Trophoblast cell (in vitro differentiated cells and primary cell): ENCODE results near the gene CCDC57.
"Not testable (repeated sequence)": the region's sequence is repeated elsewhere in the genome, so short reads cannot be mapped to it uniquely, and the experiment has no call there.

Source experiments
- DNase-seq, 2 donors: peaks; one replicate each; pipeline ENCODE4 v3.0.0-alpha.2; 2016
- H2AFZ ChIP-seq: 2 replicates; pipeline ENCODE4 v1.6.1; 2013; ENCODE audit warnings: low read length, moderate library complexity, mild to moderate bottlenecking; ENCODE audit not compliant: insufficient read depth, poor library complexity
- H2AK5ac ChIP-seq: 2 replicates; pipeline ENCODE4 v1.6.1; 2013; ENCODE audit warnings: mild to moderate bottlenecking, low read length
- H2BK120ac ChIP-seq: 2 replicates; pipeline ENCODE4 v1.6.1; 2013; ENCODE audit warnings: low read length, mild to moderate bottlenecking, moderate library complexity; ENCODE audit not compliant: insufficient read depth, poor library complexity
- H2BK12ac ChIP-seq: 2 replicates; pipeline ENCODE4 v1.6.1; 2013; ENCODE audit warnings: mild to moderate bottlenecking, low read length, moderate library complexity
- H2BK5ac ChIP-seq: 2 replicates; pipeline ENCODE4 v1.6.1; 2013; ENCODE audit warnings: low read length, low read depth, moderate library complexity, mild to moderate bottlenecking; ENCODE audit not compliant: poor library complexity
- H3K14ac ChIP-seq: 2 replicates; pipeline ENCODE4 v1.6.1; 2013; ENCODE audit warnings: mild to moderate bottlenecking, low read length
- H3K18ac ChIP-seq: 2 replicates; pipeline ENCODE4 v1.6.1; 2013; ENCODE audit warnings: mild to moderate bottlenecking, low read length
- H3K23ac ChIP-seq: 2 replicates; pipeline ENCODE4 v1.6.1; 2013; ENCODE audit warnings: low read length
- H3K27ac ChIP-seq: 2 replicates; pipeline ENCODE4 v1.5.1; 2013; ENCODE audit warnings: low read depth, mild to moderate bottlenecking, inconsistent platforms, low read length, moderate library complexity
- H3K27me3 ChIP-seq: 2 replicates; pipeline ENCODE4 v1.6.1; 2013; ENCODE audit warnings: inconsistent platforms, mild to moderate bottlenecking, low read length, moderate library complexity; ENCODE audit not compliant: insufficient read depth
- H3K36me3 ChIP-seq, 2 experiments: 1 replicate in 1 of 2; 2 replicates in 1 of 2; pipeline ENCODE4 v1.6.1; 2013; ENCODE audit warnings: low read length in 2 of 2, mild to moderate bottlenecking in 2 of 2, moderate library complexity in 1 of 2; ENCODE audit not compliant: insufficient read depth in 2 of 2, control insufficient read depth in 1 of 2
- H3K4ac ChIP-seq: 2 replicates; pipeline ENCODE4 v1.6.1; 2013; ENCODE audit warnings: low read depth, mild to moderate bottlenecking, low read length, moderate library complexity
- H3K4me1 ChIP-seq, 2 experiments: 1 replicate in 1 of 2; 2 replicates in 1 of 2; pipeline ENCODE4 v1.6.1; 2013; ENCODE audit warnings: low read length in 2 of 2, mild to moderate bottlenecking in 2 of 2, moderate library complexity in 1 of 2; ENCODE audit not compliant: insufficient read depth in 2 of 2, control insufficient read depth in 1 of 2
- H3K4me2 ChIP-seq: 2 replicates; pipeline ENCODE4 v1.6.1; 2013; ENCODE audit warnings: inconsistent platforms, mild to moderate bottlenecking, low read length, moderate library complexity
- H3K4me3 ChIP-seq: 2 replicates; pipeline ENCODE4 v1.5.1; 2013; ENCODE audit warnings: mild to moderate bottlenecking, low read depth, low read length, inconsistent platforms
- H3K79me1 ChIP-seq: one replicate; pipeline ENCODE4 v1.6.1; 2013; ENCODE audit warnings: low read length
- H3K79me2 ChIP-seq: 2 replicates; pipeline ENCODE4 v1.6.1; 2013; ENCODE audit warnings: low read length, mild to moderate bottlenecking; ENCODE audit not compliant: control insufficient read depth, insufficient read depth, poor library complexity
- H3K9ac ChIP-seq: 2 replicates; pipeline ENCODE4 v1.6.1; 2013; ENCODE audit warnings: mild to moderate bottlenecking, low read length
- H3K9me3 ChIP-seq: 2 replicates; pipeline ENCODE4 v1.6.1; 2013; ENCODE audit warnings: low read depth, mild to moderate bottlenecking, control low read depth, inconsistent platforms, low read length; ENCODE audit not compliant: insufficient read depth
- H4K12ac ChIP-seq: 2 replicates; pipeline ENCODE4 v1.6.1; 2013; ENCODE audit warnings: low read depth, mild to moderate bottlenecking, low read length, moderate library complexity
- H4K8ac ChIP-seq: 2 replicates; pipeline ENCODE4 v1.6.1; 2013; ENCODE audit warnings: low read depth, mild to moderate bottlenecking, low read length, moderate library complexity
- H4K91ac ChIP-seq: one replicate; pipeline ENCODE4 v1.6.1; 2013; ENCODE audit warnings: low read depth, mild to moderate bottlenecking, low read length, moderate library complexity
- WGBS: extraction: QIAGEN DNeasy Blood & Tissue Kit; methylation state at CpG from one replicate; pipeline ENCODE4 v1.1.7; 2013; ENCODE audit warnings: missing lambda C conversion rate; ENCODE audit not compliant: insufficient read length, insufficient coverage; ENCODE audit errors: extremely low coverage; 5-methylcytosine and 5-hydroxymethylcytosine counted together

CCDC57 gene

GRCh38 chr17:82214012-82214628, 1.5 kb upstream of the CCDC57 start:
- H3K36me3 ChIP-seq = no peaks in the 10 kb centered on the region
- no peak overlapping the region for H4K12ac ChIP-seq
- H3K18ac ChIP-seq = no peak overlapping the region
- no peak overlapping the region for H3K27ac ChIP-seq
- no peak overlapping the region for H4K8ac ChIP-seq
- no peaks in the 10 kb centered on the region for H3K27me3 ChIP-seq
- H2BK12ac ChIP-seq = no peak overlapping the region
- no peak overlapping the region for H3K4ac ChIP-seq
- H2AFZ ChIP-seq = no peak overlapping the region
- H2BK120ac ChIP-seq = no peak overlapping the region
- no CpG with 5 or more reads among the region's 11 CpGs for WGBS
- no peaks in the 10 kb centered on the region for H3K9me3 ChIP-seq
- H3K14ac ChIP-seq = no peak overlapping the region
- H4K91ac ChIP-seq = no peak overlapping the region
- H2AK5ac ChIP-seq = no peak overlapping the region
- no peak overlapping the region for H3K23ac ChIP-seq
- peaks cover 30% of the 10 kb centered on the region for H3K79me1 ChIP-seq
- H2BK5ac ChIP-seq = no peak overlapping the region
- peaks cover 23 to 29% of the 10 kb centered on the region in 2 experiments for H3K4me1 ChIP-seq
- no peak overlapping the region for H3K9ac ChIP-seq
- H3K79me2 ChIP-seq = peaks cover 8% of the 10 kb centered on the region
- H3K4me3 ChIP-seq = no peak overlapping the region
- no peak for DNase-seq
- no peak overlapping the region for H3K4me2 ChIP-seq

GRCh38 chr17:82213251-82214011, 789 bp upstream of the CCDC57 start:
- Histone ChIP-seq H4K8ac (peak overlapping the region; percentile 86), H3K27me3 (no peaks in the 10 kb centered on the region), H2BK12ac (no peak overlapping the region), H2AK5ac (no peak overlapping the region), H3K14ac (peak overlapping the region; percentile 76), H4K91ac (peak overlapping the region; percentile 84), H3K9me3 (no peaks in the 10 kb centered on the region), H2BK5ac (no peak overlapping the region), H3K36me3 (no peaks in the 10 kb centered on the region), H3K4me3 (peak overlapping the region; percentile 88), H3K4me2 (peak overlapping the region; percentile 93), H3K23ac (no peak overlapping the region), H3K4ac (peak overlapping the region; percentile 12), H3K27ac (peak overlapping the region; percentile 35), H2BK120ac (peak overlapping the region; percentile 59), H3K4me1 (peaks cover 23 to 29% of the 10 kb centered on the region in 2 experiments), H3K79me1 (peaks cover 30% of the 10 kb centered on the region), H2AFZ (peak overlapping the region; percentile 90), H4K12ac (peak overlapping the region; percentile 76), H3K18ac (peak overlapping the region; percentile 66), H3K9ac (peak overlapping the region; percentile 87), H3K79me2 (peaks cover 8% of the 10 kb centered on the region)
- DNase-seq = peak; percentile 60 to 64
- WGBS = no CpG with 5 or more reads among the region's 37 CpGs

DNA sequence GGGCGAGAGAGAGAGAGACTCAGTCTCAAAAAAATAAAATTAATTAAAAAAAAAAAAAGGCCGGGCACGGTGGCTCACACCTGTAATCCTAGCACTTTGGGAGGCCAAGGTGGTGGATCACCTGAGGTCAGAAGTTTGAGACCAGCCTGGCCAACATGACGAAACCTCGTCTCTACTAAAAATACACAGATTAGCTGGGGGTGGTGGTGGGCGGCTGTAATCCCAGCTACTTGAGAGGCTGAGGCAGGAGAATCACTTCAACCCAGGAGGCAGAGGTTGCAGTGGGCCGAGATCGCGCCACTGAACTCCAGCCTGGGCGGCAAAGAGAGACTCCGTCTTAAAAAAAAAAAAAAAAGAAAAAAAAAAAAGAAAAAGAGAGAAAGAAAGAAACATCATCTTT, 2.0 kb downstream of the CCDC57 start:
- not testable (repeated sequence) for H3K23ac ChIP-seq, H3K14ac ChIP-seq, H2BK5ac ChIP-seq, H3K79me2 ChIP-seq, H2BK120ac ChIP-seq, H3K4me2 ChIP-seq, H3K18ac ChIP-seq, H4K12ac ChIP-seq, H3K27ac ChIP-seq, H3K9ac ChIP-seq, H2AK5ac ChIP-seq, H3K9me3 ChIP-seq, H3K27me3 ChIP-seq, H3K4me3 ChIP-seq, H2BK12ac ChIP-seq, DNase-seq, H3K4ac ChIP-seq, H4K91ac ChIP-seq, H3K36me3 ChIP-seq, H2AFZ ChIP-seq, H4K8ac ChIP-seq
- Histone ChIP-seq H3K4me1 (peaks cover 8 to 10% of the 10 kb centered on the region in 2 experiments), H3K79me1 (peaks cover 14% of the 10 kb centered on the region)
- no CpG with 5 or more reads among the region's 11 CpGs for WGBS

DNA sequence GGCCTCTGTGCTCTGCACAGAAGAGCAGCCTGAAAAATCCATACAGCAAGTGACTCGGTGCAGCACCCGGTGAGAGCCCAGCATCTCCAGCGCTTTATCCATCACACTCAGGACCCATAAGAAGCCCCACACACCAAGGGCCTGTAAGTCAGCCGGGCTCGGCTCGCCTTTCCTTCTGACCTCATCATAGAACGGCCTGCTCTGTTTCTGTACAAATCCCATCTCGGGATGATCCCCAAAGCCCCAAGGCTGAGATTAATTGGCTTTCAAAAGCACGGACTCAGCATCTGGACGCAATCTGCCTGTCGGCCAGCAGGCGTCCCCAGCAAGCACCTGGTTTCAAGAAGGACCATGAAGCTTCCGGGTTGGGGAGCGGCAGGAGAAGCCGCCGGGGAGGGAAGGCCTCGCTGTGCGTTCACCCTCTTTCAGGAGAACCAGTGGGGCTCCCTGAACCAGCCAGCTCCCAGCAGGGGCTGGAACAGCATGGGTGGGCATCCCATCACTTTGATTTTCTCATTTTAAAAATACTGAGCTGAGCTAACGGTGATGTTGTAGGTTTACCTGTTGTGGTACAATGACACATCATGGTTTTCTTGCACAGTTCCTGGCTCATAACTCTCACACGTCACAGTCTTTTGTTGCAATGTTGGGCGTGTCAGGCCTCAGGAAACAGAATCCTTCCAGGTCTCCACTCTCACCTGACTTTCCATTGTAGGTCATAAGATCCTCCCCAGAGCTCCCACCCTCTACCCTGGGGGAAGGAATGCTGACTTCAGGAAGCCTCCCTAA, 6.7 kb downstream of the CCDC57 start:
- H4K91ac ChIP-seq = peak overlapping the region; percentile 84
- no peaks in the 10 kb centered on the region for H3K27me3 ChIP-seq
- DNase-seq = peak; percentile 95 to 97
- no CpG with 5 or more reads among the region's 21 CpGs for WGBS
- peak overlapping the region; percentile 88 for H4K8ac ChIP-seq
- H2BK120ac ChIP-seq = no peak overlapping the region
- peak overlapping the region; percentile 17 for H3K4me2 ChIP-seq
- H4K12ac ChIP-seq = peak overlapping the region; percentile 24
- H3K23ac ChIP-seq = no peak overlapping the region
- H2BK5ac ChIP-seq = peak overlapping the region; percentile 55
- H3K4me1 ChIP-seq = peaks cover 4 to 5% of the 10 kb centered on the region in 2 experiments
- H3K79me1 ChIP-seq = no peaks in the 10 kb centered on the region
- H3K79me2 ChIP-seq = no peaks in the 10 kb centered on the region
- no peak overlapping the region for H3K18ac ChIP-seq
- no peaks in the 10 kb centered on the region for H3K9me3 ChIP-seq
- H2AFZ ChIP-seq = peak overlapping the region; percentile 81
- H3K4ac ChIP-seq = no peak overlapping the region
- H3K4me3 ChIP-seq = no peak overlapping the region
- peak overlapping the region; percentile 55 for H3K27ac ChIP-seq
- H3K14ac ChIP-seq = no peak overlapping the region
- H2BK12ac ChIP-seq = no peak overlapping the region
- H3K36me3 ChIP-seq = peaks cover 6 to 7% of the 10 kb centered on the region in 2 experiments
- peak overlapping the region; percentile 18 for H2AK5ac ChIP-seq
- no peak overlapping the region for H3K9ac ChIP-seq
